Bronchial epithelial cell (primary cell): ENCODE measurements around the gene KDM4F. TPM values are rescaled to one million over a fixed set of nuclear protein-coding genes. Genes with fewer than 3 reads are reported as not detected.

Source experiments
- DNase-seq: peaks from one replicate; pipeline ENCODE4 v3.0.0-alpha.2; 2010; ENCODE audit warnings: low read depth
- FAIRE-seq: peaks from 2 replicates; lab custom pipeline; 2011; peaks lifted over from hg19 to GRCh38; lab: Jason Lieb, UNC
- H3K27me3 ChIP-seq: 2 replicates; pipeline ENCODE4 v1.5.1; 2011; ENCODE audit warnings: low read length; ENCODE audit not compliant: control insufficient read depth, insufficient read depth
- H3K36me3 ChIP-seq: 2 replicates; pipeline ENCODE4 v1.5.1; 2011; ENCODE audit warnings: low read length; ENCODE audit not compliant: control insufficient read depth, insufficient read depth
- H3K4me3 ChIP-seq: 2 replicates; pipeline ENCODE4 v1.5.1; 2011; ENCODE audit warnings: mild to moderate bottlenecking, low read depth, low read length, control low read depth
- CTCF ChIP-seq: IDR thresholded peaks from 2 replicates; pipeline ENCODE4 v1.5.1; 2011; ENCODE audit warnings: mild to moderate bottlenecking, moderate library complexity, low read length, control low read depth, inconsistent platforms; ENCODE audit not compliant: insufficient read depth, severe bottlenecking
- total RNA-seq: library from RNA; depleted of rRNA; stranded (reverse); fragments of >200 nt; gene quantifications from 2 replicates; pipeline ENCODE4 v1.2.1, GENCODE V29; 2014

Gene KDM4F
- total RNA-seq, 1 donor from 2014 or later: not detected

DNA sequence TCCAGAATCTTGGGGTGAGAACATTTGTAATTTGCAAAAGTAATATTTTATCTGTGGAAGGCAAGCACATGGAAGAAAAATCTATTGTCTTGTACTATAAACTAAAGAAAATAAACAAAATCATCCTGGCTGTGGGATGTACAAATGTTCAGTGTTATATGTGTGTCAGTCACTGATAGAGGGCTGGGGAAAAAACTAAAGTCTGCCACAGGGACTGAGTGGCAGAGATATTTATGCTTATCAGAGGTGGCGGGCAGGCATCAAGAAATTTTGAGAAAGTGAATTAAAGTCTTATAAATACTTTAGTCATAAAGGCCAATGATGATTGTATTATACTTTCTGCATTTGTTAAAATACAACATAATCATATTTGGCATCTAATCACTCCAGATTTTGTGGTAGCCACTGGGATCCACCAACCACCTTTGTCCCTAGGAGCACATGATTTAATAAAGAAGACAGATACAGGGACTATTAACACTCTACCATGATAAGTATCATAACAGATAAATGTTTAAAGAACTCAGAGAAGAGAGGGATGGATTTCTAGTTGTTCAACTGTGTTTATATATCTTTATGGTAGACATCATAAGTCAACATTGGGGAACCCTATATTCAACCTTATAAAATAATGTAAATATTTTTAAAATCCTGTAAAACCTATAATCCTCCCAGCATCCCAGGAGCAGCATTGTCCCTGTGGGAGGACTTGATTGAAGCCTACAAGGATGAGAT lies 37.8 kb downstream of the KDM4F start:
- no peaks in the 10 kb centered on the region for H3K27me3 ChIP-seq
- H3K36me3 ChIP-seq: no peaks in the 10 kb centered on the region
- no peak overlapping the region for H3K4me3 ChIP-seq
- FAIRE-seq (no peak), DNase-seq (no peak)
- TF ChIP-seq CTCF: no peak

DNA sequence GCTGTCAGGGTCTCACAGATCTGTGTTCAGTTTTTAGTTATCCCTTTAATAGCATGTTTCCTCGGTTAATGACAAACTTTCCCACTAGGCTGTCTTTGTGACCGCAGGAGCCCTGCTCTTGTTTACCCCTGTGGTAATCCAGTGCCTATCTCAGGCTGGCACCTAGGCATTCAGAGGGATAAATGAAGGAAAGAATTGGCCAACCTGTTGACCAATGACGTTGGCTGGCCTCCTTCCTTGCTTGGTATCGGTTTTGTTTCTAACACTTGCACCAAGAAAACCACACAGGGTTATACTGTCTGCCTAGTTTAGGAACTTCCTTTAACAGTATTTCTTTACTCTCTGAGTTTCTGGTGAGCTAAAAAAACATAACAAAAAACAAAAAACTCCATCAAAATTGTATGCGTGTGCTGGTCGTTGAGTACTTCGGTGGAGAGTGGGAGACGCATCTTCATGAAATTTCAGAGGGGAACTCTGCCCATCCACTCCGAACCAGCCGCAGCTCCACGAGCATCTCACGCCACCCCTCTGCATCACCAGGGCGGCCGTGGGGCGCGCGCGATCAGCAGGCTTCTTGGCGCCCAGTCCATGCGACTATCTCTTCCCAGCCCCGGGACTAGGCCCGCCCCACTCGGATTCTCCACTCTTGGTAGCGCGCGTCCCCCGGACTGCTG lies 39.9 kb downstream of the KDM4F start:
- FAIRE-seq: no peak

DNA sequence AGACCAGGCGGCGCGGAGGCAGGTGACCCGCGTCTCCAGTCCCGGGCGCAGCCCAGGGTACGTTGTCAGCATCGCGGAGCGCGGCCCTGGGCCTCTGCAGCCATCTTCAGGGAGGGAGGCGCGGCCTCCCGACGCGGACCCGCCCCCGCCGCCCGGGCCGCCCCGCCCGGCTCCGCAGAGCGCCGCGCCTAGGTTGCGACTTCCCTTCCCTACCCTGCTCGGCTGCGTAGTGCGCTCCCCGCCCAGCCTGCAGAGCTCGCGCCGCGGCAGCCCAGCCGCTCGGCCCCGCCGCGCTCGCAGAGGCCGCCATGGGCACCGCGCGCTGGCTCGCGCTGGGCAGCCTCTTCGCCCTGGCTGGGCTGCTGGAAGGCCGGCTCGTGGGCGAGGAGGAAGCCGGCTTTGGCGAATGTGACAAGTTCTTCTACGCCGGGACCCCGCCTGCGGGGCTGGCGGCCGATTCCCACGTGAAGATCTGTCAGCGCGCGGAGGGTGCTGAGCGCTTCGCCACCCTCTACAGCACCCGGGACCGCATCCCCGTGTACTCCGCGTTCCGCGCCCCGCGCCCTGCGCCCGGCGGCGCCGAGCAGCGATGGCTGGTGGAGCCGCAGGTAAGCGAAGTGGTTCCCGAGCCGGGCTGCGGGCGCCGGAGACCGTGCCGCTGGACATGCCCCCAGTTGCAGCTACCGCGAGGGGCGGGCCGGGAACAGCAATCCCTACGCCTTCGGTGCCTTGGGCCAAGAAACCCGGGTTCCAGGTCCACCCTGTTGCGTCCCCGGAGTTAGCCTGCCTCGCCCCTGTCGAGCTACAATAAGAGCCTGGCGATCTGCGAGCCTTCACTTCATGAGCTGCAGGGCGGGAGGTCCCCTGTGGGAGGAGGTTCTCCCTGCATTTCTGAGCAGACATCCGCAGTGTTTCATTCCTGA lies 40.7 kb downstream of the KDM4F start, which contains the start of gene ENDOD1:
ENDOD1 (plus strand) TSS at position 227 of the 923 bp plus-strand sequence; CDS start at position 309, 82 bp downstream.
- no peak for TF ChIP-seq CTCF
- Histone ChIP-seq H3K36me3 (no peaks in the 10 kb centered on the region), H3K4me3 (peak within 1 kb of the TSS; percentile 68), H3K27me3 (no peaks in the 10 kb centered on the region)
- DNase-seq: peak; percentile 70
- no peak for FAIRE-seq

More for the DNA sequence above, 39.9 kb downstream of the KDM4F start:
- no peak for TF ChIP-seq CTCF
- H3K27me3 ChIP-seq: no peaks in the 10 kb centered on the region
- H3K36me3 ChIP-seq: no peaks in the 10 kb centered on the region
- no peak for DNase-seq
- H3K4me3 ChIP-seq: peak overlapping the region; percentile 68

GRCh38 chr11:95091663-95092180 lies 42.5 kb downstream of the KDM4F start:
- no peak for TF ChIP-seq CTCF
- DNase-seq (no peak), FAIRE-seq (no peak)
- Histone ChIP-seq H3K27me3 (no peaks in the 10 kb centered on the region), H3K36me3 (no peaks in the 10 kb centered on the region), H3K4me3 (no peak overlapping the region)

- FAIRE-seq: no peak
- DNase-seq: peak; percentile 61
- Histone ChIP-seq H3K4me3 (no peak overlapping the region), H3K27me3 (no peaks in the 10 kb centered on the region), H3K36me3 (no peaks in the 10 kb centered on the region)
- TF ChIP-seq CTCF: peak; percentile 61
Observed at GRCh38 chr11:95092549-95093324, 43.5 kb downstream of the KDM4F start.
